Nephron (organoid): ENCODE data around the gene AQP12A.

Source experiments
- H3K27ac Mint-ChIP-seq, 3 experiments: 2 replicates each; pipeline ENCODE4 v1.8.0; 2020; ENCODE audit warnings: mixed read lengths in 3 of 3, mild to moderate bottlenecking in 2 of 3, moderate library complexity in 1 of 3
- H3K27me3 Mint-ChIP-seq: 2 replicates; pipeline ENCODE4 v1.8.0; 2021; ENCODE audit warnings: low read depth, mild to moderate bottlenecking, moderate library complexity, mixed read lengths
- H3K36me3 Mint-ChIP-seq: 2 replicates; pipeline ENCODE4 v1.8.0; 2020; ENCODE audit warnings: low read depth, mixed read lengths
- H3K4me1 Mint-ChIP-seq: 2 replicates; pipeline ENCODE4 v1.8.0; 2020; ENCODE audit warnings: mixed read lengths
- H3K4me3 Mint-ChIP-seq, 3 experiments: 2 replicates each; pipeline ENCODE4 v1.8.0; 2020; ENCODE audit warnings: mild to moderate bottlenecking in 3 of 3, mixed read lengths in 3 of 3, moderate library complexity in 2 of 3
- H3K9me3 Mint-ChIP-seq: 2 replicates; pipeline ENCODE4 v1.8.0; 2020; ENCODE audit warnings: mixed read lengths
- CTCF ChIP-seq, 3 experiments: fragments of 200-600 bp; sonication (generic); IDR thresholded peaks; one replicate each; pipeline ENCODE4 v1.5.0; 2021; ENCODE audit warnings: antibody characterized with exemption in 3 of 3; ENCODE audit not compliant: unreplicated experiment in 3 of 3

AQP12A gene

GRCh38 chr2:240705204-240705791 lies 13.6 kb downstream of the AQP12A start:
- Mint-ChIP-seq H3K36me3 (no peaks in the 10 kb centered on the region), H3K9me3 (peaks cover 3% of the 10 kb centered on the region), H3K27me3 (peaks cover 26% of the 10 kb centered on the region), H3K4me3 (no peak overlapping the region), H3K27ac (no peak overlapping the region), H3K4me1 (peaks cover 15% of the 10 kb centered on the region)
- TF ChIP-seq CTCF (IDR thresholded peaks at IDR 0.05; ENCODE audit: unreplicated experiment in 3 of 3) = no peak

- Mint-ChIP-seq H3K4me1 (peaks cover 15% of the 10 kb centered on the region), H3K36me3 (no peaks in the 10 kb centered on the region), H3K27ac (no peak overlapping the region), H3K9me3 (peaks cover 3% of the 10 kb centered on the region), H3K4me3 (no peak overlapping the region), H3K27me3 (peaks cover 26% of the 10 kb centered on the region)
- no peak for TF ChIP-seq CTCF (IDR thresholded peaks at IDR 0.05; ENCODE audit: unreplicated experiment in 3 of 3)
These were observed 15.5 kb downstream of the AQP12A start for GRCh38 chr2:240707043-240707756.

- Mint-ChIP-seq H3K36me3 (no peaks in the 10 kb centered on the region), H3K9me3 (peaks cover 3% of the 10 kb centered on the region), H3K27me3 (peaks cover 23% of the 10 kb centered on the region), H3K4me3 (no peak overlapping the region), H3K4me1 (peaks cover 15% of the 10 kb centered on the region), H3K27ac (no peak overlapping the region)
- TF ChIP-seq CTCF (IDR thresholded peaks at IDR 0.05; ENCODE audit: unreplicated experiment in 3 of 3) = no peak
These were observed 16.2 kb downstream of the AQP12A start for GRCh38 chr2:240707821-240708220.

GRCh38 chr2:240708457-240708856 lies 16.8 kb downstream of the AQP12A start:
- H3K36me3 Mint-ChIP-seq = no peaks in the 10 kb centered on the region
- no peak for TF ChIP-seq CTCF (IDR thresholded peaks at IDR 0.05; ENCODE audit: unreplicated experiment in 3 of 3)
- peaks cover 15% of the 10 kb centered on the region for H3K4me1 Mint-ChIP-seq
- no peak overlapping the region for H3K27ac Mint-ChIP-seq
- peaks cover 3% of the 10 kb centered on the region for H3K9me3 Mint-ChIP-seq
- H3K27me3 Mint-ChIP-seq = peaks cover 21% of the 10 kb centered on the region
- H3K4me3 Mint-ChIP-seq = no peak overlapping the region

GRCh38 chr2:240711296-240711695 lies 19.6 kb downstream of the AQP12A start:
- Mint-ChIP-seq H3K36me3 (no peaks in the 10 kb centered on the region), H3K27me3 (peaks cover 22% of the 10 kb centered on the region), H3K4me1 (peaks cover 10% of the 10 kb centered on the region), H3K4me3 (no peak overlapping the region), H3K9me3 (peaks cover 3% of the 10 kb centered on the region), H3K27ac (no peak overlapping the region)
- TF ChIP-seq CTCF (IDR thresholded peaks at IDR 0.05; ENCODE audit: unreplicated experiment in 3 of 3) = no peak

- Mint-ChIP-seq H3K4me3 (no peak overlapping the region), H3K27ac (no peak overlapping the region), H3K9me3 (peaks cover 3% of the 10 kb centered on the region), H3K27me3 (peaks cover 22% of the 10 kb centered on the region), H3K36me3 (no peaks in the 10 kb centered on the region), H3K4me1 (peaks cover 10% of the 10 kb centered on the region)
- TF ChIP-seq CTCF (IDR thresholded peaks at IDR 0.05; ENCODE audit: unreplicated experiment in 3 of 3) = no peak
These were observed 20.0 kb downstream of the AQP12A start for GRCh38 chr2:240711701-240712100.
